K562 (cell line): ENCODE data around the gene CDC27. TPM values are rescaled to one million over a fixed set of nuclear protein-coding genes. Genes with fewer than 3 reads are reported as not detected.
A peak's percentile ranks its signal among the peaks of the same experiment; 100 is the strongest.

Source experiments
- ARHGAP35 ChIP-seq: fragments of 450-650 bp; IDR thresholded peaks from 2 replicates; pipeline ENCODE4 v1.6.1; 2018; ENCODE audit not compliant: partially characterized antibody
- ATF2 ChIP-seq: sonication (generic); formaldehyde crosslinking; IDR thresholded peaks from 2 replicates; pipeline ENCODE4 v1.8.1; 2022; ENCODE audit warnings: missing genetic modification reagents
- CREM ChIP-seq: IDR thresholded peaks from 2 replicates; pipeline ENCODE4 v1.6.1; 2014; ENCODE audit warnings: antibody characterized with exemption, low read depth
- DIDO1 ChIP-seq: fragments of 450-650 bp; IDR thresholded peaks from 2 replicates; pipeline ENCODE4 v1.6.1; 2016; ENCODE audit warnings: low read depth, missing biosample characterization, missing genetic modification characterization
- HMGN3 ChIP-seq: IDR thresholded peaks from 2 replicates; pipeline ENCODE4 v1.6.1; 2011; ENCODE audit warnings: borderline replicate concordance, low read depth, mild to moderate bottlenecking, mixed read lengths, low read length; ENCODE audit not compliant: insufficient read length; ENCODE audit errors: extremely low read depth
- HNRNPK ChIP-seq: fragments of 200-400 bp; formaldehyde crosslinking; IDR thresholded peaks from one replicate; pipeline ENCODE4 v1.6.1; 2018; ENCODE audit warnings: mild to moderate bottlenecking, low read depth, low read length; ENCODE audit not compliant: poor library complexity, severe bottlenecking
- NCOA4 ChIP-seq: fragments of 450-650 bp; IDR thresholded peaks from 2 replicates; pipeline ENCODE4 v1.6.1; 2018; ENCODE audit warnings: mild to moderate bottlenecking; ENCODE audit not compliant: partially characterized antibody
- NUFIP1 ChIP-seq: fragments of 450-650 bp; IDR thresholded peaks from 2 replicates; pipeline ENCODE4 v1.6.1; 2018; ENCODE audit not compliant: partially characterized antibody
- PHF20 ChIP-seq: fragments of 450-650 bp; IDR thresholded peaks from 2 replicates; pipeline ENCODE4 v1.6.1; 2018; ENCODE audit not compliant: partially characterized antibody
- RCOR1 ChIP-seq, 2 experiments: IDR thresholded peaks; 2 replicates each; pipeline ENCODE4 v1.6.1; 2012; ENCODE audit warnings: low read depth in 2 of 2, low read length in 2 of 2, borderline replicate concordance in 1 of 2, improper control_type of control experiment in 1 of 2
- RHOXF2B ChIP-seq: fragments of 250-450 bp; sonication (Bioruptor Pico); conservative IDR thresholded peaks from 2 replicates; pipeline ENCODE4 v1.5.1; 2021
- SMC3 ChIP-seq: conservative IDR thresholded peaks from 2 replicates; pipeline ENCODE4 v1.6.1; 2011; ENCODE audit warnings: low read depth, low read length, improper control_type of control experiment; ENCODE audit not compliant: insufficient read depth
- TOE1 ChIP-seq, 2 experiments: fragments of 450-650 bp in 1 of 2; sonication (generic) in 1 of 2; formaldehyde crosslinking in 1 of 2; IDR thresholded peaks; 2 replicates each; pipeline versions ENCODE4 v1.7.1 to v1.8.0; 2016 to 2022; ENCODE audit warnings: borderline replicate concordance in 2 of 2, mild to moderate bottlenecking in 2 of 2, antibody characterized with exemption in 1 of 2, inconsistent platforms in 1 of 2, low read depth in 1 of 2, missing genetic modification reagents in 1 of 2, moderate library complexity in 1 of 2
- TRIM28 ChIP-seq: fragments of 450-650 bp; IDR thresholded peaks from 2 replicates; pipeline ENCODE4 v1.6.1; 2017
- USF1 ChIP-seq: sonication (generic); formaldehyde crosslinking; IDR thresholded peaks from 2 replicates; pipeline ENCODE4 v1.9.0; 2022; ENCODE audit warnings: mild to moderate bottlenecking, missing genetic modification reagents
- XRCC4 ChIP-seq: IDR thresholded peaks from one replicate; pipeline ENCODE4 v1.6.1; 2011; ENCODE audit not compliant: insufficient read depth, insufficient read length; ENCODE audit errors: extremely low read depth
- ZBTB2 ChIP-seq: fragments of 450-650 bp; IDR thresholded peaks from 2 replicates; pipeline ENCODE4 v1.6.1; 2016; ENCODE audit warnings: antibody characterized with exemption
- ZNF431 ChIP-seq: sonication (generic); formaldehyde crosslinking; IDR thresholded peaks from 2 replicates; pipeline ENCODE4 v1.8.0; 2022; ENCODE audit warnings: mild to moderate bottlenecking, missing genetic modification reagents
- ZNF592 ChIP-seq: fragments of 450-650 bp; IDR thresholded peaks from 2 replicates; pipeline ENCODE4 v1.6.1; 2017; ENCODE audit warnings: antibody characterized with exemption, mild to moderate bottlenecking
- ZNF778 ChIP-seq: fragments of 450-650 bp; formaldehyde crosslinking; IDR thresholded peaks from 2 replicates; pipeline ENCODE4 v1.4.0; 2020; ENCODE audit warnings: mild to moderate bottlenecking, moderate library complexity
- polyA plus RNA-seq, 8 experiments: library from polyadenylated mRNA; depleted of rRNA in 4 of 8; stranded (reverse) in 5 of 8; unstranded in 3 of 8; fragments of >200 nt; fragmentation: Nextera tagmentation in 2 of 8; fragmentation: Illumina TruSeq in 1 of 8; extraction: Ambion mirVana in 2 of 8; extraction: Trizol in 1 of 8; gene quantifications; 2 replicates each; pipeline versions ENCODE4 v1.2.1 to v1.2.3, GENCODE V29; 2011 to 2014; ENCODE audit warnings: inconsistent platforms in 1 of 8, missing spikeins in 1 of 8
- total RNA-seq, 7 experiments: library from RNA; depleted of rRNA in 6 of 7; stranded (reverse); fragments of >200 nt in 6 of 7; fragmentation: Illumina TruSeq in 2 of 7; extraction: Trizol in 2 of 7; gene quantifications; 2 replicates each; pipeline versions ENCODE4 v1.2.1 to v1.2.3, GENCODE V29; 2011 to 2021; ENCODE audit warnings: low replicate concordance in 1 of 7

Gene CDC27
- total and polyA plus RNA-seq, 9 of the 15 experiments (the other 6 are each of a cell fraction or from before 2014, with no cell fraction given): 28.6 to 155 (median 94.1) TPM

GRCh38 chr17:47188876-47189731 is at the start of gene CDC27 (continued):
- peak; percentile 74; the same call in 1 of the 2 replicates for TF ChIP-seq TOE1 (IDR thresholded peaks at IDR 0.05; ENCODE audit: borderline replicate concordance)
- TF ChIP-seq TOE1 (CRISPR knock-in tag; IDR thresholded peaks at IDR 0.05; ENCODE audit: borderline replicate concordance, low read depth): no peak
- TF ChIP-seq RCOR1 (IDR thresholded peaks at IDR 0.05; ENCODE audit: borderline replicate concordance in 1 of 2, low read depth in 2 of 2, low read length in 2 of 2): no peak; a peak in 2 of 4 replicates
- TF ChIP-seq ZNF592: peak; percentile 73
- no peak for TF ChIP-seq ZNF778
- no peak for TF ChIP-seq RHOXF2B
- peak; percentile 95 for TF ChIP-seq HMGN3
- TF ChIP-seq ZBTB2: peak; percentile 70; the same call in 1 of the 2 replicates
- TF ChIP-seq USF1 (CRISPR knock-in tag): no peak
- no peak for TF ChIP-seq SMC3
- TF ChIP-seq ZNF431 (CRISPR knock-in tag): peak; percentile 71
- TF ChIP-seq XRCC4: no peak
- TF ChIP-seq TRIM28: no peak
- peak; percentile 93 for TF ChIP-seq CREM
- peak; percentile 67 for TF ChIP-seq PHF20
- TF ChIP-seq DIDO1 (tag): peak; percentile 47; the same call in 1 of the 2 replicates
- TF ChIP-seq NCOA4: no peak
- no peak for TF ChIP-seq ARHGAP35
- TF ChIP-seq NUFIP1: no peak
- no peak for TF ChIP-seq HNRNPK
- no peak for TF ChIP-seq ATF2
